Activated CD8-positive, alpha-beta T cell treated with anti-CD3 and anti-CD28 coated beads for 36 hours (primary cell): ENCODE results near the gene EIF1AD. TPM values are rescaled to one million over a fixed set of nuclear protein-coding genes. Genes with fewer than 3 reads are reported as not detected.

Source experiments
- ATAC-seq: fragments of 200-7000 bp; cut with Tn5 transposase; one replicate; pipeline ENCODE4 v1.10.0; 2021; ENCODE audit warnings: mild to moderate bottlenecking, moderate library complexity
- CTCF ChIA-PET: fragments of 350-600 bp; sonication (Branson Sonifier 250); formaldehyde crosslinking; loops from one replicate; lab custom pipeline; 2021; ENCODE audit warnings: antibody characterized with exemption; lab: Charles Lee
- POLR2A ChIA-PET: fragments of 350-600 bp; sonication (Branson Sonifier 250); formaldehyde crosslinking; loops from one replicate; lab custom pipeline; 2021; ENCODE audit warnings: antibody characterized with exemption; lab: Charles Lee
- DNase-seq: peaks from one replicate; pipeline ENCODE4 v3.0.0-alpha.2; 2020
- H3K27ac Mint-ChIP-seq: one replicate; pipeline ENCODE4 v1.8.0; 2021; ENCODE audit warnings: mild to moderate bottlenecking, mixed read lengths
- H3K27me3 Mint-ChIP-seq: one replicate; pipeline ENCODE4 v1.8.0; 2021; ENCODE audit warnings: mixed read lengths
- H3K36me3 Mint-ChIP-seq: one replicate; pipeline ENCODE4 v1.8.0; 2021; ENCODE audit warnings: low read depth, mixed read lengths
- H3K4me1 Mint-ChIP-seq: one replicate; pipeline ENCODE4 v1.8.0; 2021; ENCODE audit warnings: low read depth, mixed read lengths
- H3K4me3 Mint-ChIP-seq: one replicate; pipeline ENCODE4 v1.8.0; 2021; ENCODE audit warnings: mild to moderate bottlenecking, moderate library complexity, mixed read lengths
- H3K9me3 Mint-ChIP-seq: one replicate; pipeline ENCODE4 v1.8.0; 2021; ENCODE audit warnings: mixed read lengths
- CTCF ChIP-seq: fragments of 200-600 bp; IDR thresholded peaks from one replicate; pipeline ENCODE4 v1.8.0; 2022; ENCODE audit warnings: antibody characterized with exemption, mild to moderate bottlenecking
- intact Hi-C: fragments of 100-400 bp; cut with micrococcal nuclease; formaldehyde crosslinking; loops from one replicate; pipeline ENCODE4 v1.10.0; 2022
- total RNA-seq, 2 experiments: library from RNA; stranded (reverse); gene quantifications; one replicate each; pipeline ENCODE4 v1.2.3, GENCODE V29; 2021

EIF1AD gene
- total RNA-seq, 2 experiments from 2014 or later: 44.4 to 45.6 TPM

- TF ChIP-seq CTCF: no peak
- Mint-ChIP-seq H3K27ac (no peak overlapping the region), H3K4me3 (no peak overlapping the region), H3K4me1 (peaks cover 16% of the 10 kb centered on the region), H3K9me3 (no peaks in the 10 kb centered on the region), H3K27me3 (peaks cover 14% of the 10 kb centered on the region), H3K36me3 (no peaks in the 10 kb centered on the region)
- intact Hi-C loops: no loop called here
- ATAC-seq: no peak
- ChIA-PET CTCF (interaction anchor here (1.5 kb wide), 1 partner anchor 28 kb away, joined by 6 read pairs; no protein-coding TSS in a partner anchor), POLR2A (no interaction called here)
- no peak for DNase-seq
Observed at GRCh38 chr11:66016793-66017177, 14.8 kb upstream of the EIF1AD start.

DNA sequence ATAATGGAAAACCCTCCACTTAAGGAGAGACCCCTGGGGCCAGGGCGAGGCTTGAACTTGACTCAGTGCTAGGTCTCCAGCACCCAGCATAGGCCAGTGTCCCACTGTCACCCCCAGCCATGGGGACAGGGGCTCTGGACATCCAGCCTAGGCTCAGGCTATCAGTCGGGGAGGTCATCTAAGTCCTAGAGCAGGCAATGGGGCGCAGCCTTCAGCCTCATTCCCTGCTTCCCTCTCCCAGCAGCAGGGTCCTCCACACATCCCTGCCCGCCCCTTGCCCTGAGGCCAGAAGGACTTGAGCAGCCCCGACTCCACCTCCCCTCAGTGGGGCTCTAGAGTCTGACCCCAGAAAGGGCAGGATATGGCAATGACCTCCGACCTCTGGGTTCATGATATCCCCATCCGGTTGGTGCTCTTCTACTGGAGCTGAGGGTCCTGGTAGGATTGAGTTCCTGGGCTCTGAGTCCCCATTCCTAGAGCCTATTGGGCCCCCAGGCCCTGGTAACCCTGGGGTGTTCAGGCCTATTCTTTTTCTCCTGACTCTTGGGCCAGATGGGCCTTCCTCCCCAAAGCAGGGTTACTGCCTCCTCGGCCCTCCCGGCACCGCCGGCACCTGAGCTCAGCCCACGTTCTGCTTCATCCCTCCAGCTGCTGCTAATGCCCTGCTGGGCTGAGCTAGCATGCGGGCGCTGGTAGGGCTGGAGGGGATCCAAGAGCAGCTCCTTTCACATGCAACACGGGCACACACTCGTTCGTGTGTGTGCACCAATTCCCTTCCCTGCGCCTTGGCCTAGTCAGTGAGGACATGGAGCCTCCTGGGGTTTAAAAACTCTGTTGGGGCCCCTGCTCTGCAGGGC, 14.2 kb upstream of the EIF1AD start:
- no peaks in the 10 kb centered on the region for H3K9me3 Mint-ChIP-seq
- intact Hi-C loops: no loop called here
- no peak for TF ChIP-seq CTCF
- H3K27me3 Mint-ChIP-seq: peaks cover 17% of the 10 kb centered on the region
- no peaks in the 10 kb centered on the region for H3K36me3 Mint-ChIP-seq
- H3K4me1 Mint-ChIP-seq: peaks cover 17% of the 10 kb centered on the region
- no peak overlapping the region for H3K4me3 Mint-ChIP-seq
- DNase-seq: no peak
- ATAC-seq: no peak
- CTCF ChIA-PET: interaction anchor here (1.5 kb wide), 1 partner anchor 29 kb away, joined by 6 read pairs; no protein-coding TSS in a partner anchor
- no peak overlapping the region for H3K27ac Mint-ChIP-seq
- POLR2A ChIA-PET: interaction anchor here (0.6 kb wide), 1 partner anchor 356 kb away, joined by 3 read pairs; no protein-coding TSS in a partner anchor

GRCh38 chr11:66015454-66015881, 13.5 kb upstream of the EIF1AD start:
- Mint-ChIP-seq H3K36me3 (no peaks in the 10 kb centered on the region), H3K9me3 (no peaks in the 10 kb centered on the region), H3K4me3 (no peak overlapping the region), H3K4me1 (peaks cover 12% of the 10 kb centered on the region), H3K27me3 (peaks cover 17% of the 10 kb centered on the region), H3K27ac (no peak overlapping the region)
- POLR2A ChIA-PET: interaction anchor here (0.6 kb wide), 1 partner anchor 357 kb away, joined by 3 read pairs; no protein-coding TSS in a partner anchor
- intact Hi-C loops: no loop called here
- DNase-seq (no peak), ATAC-seq (no peak)
- CTCF ChIA-PET: interaction anchor here (1.5 kb wide), 1 partner anchor 29 kb away, joined by 6 read pairs; no protein-coding TSS in a partner anchor
- no peak for TF ChIP-seq CTCF

- Mint-ChIP-seq H3K36me3 (no peaks in the 10 kb centered on the region), H3K27me3 (peaks cover 17% of the 10 kb centered on the region), H3K9me3 (no peaks in the 10 kb centered on the region), H3K4me3 (no peak overlapping the region), H3K4me1 (peaks cover 9% of the 10 kb centered on the region), H3K27ac (no peak overlapping the region)
- DNase-seq: no peak
- POLR2A ChIA-PET: no interaction called here
- ATAC-seq: no peak
- no peak for TF ChIP-seq CTCF
- intact Hi-C loops: no loop called here
- CTCF ChIA-PET: interaction anchor here (1.5 to 5.9 kb wide), 2 partner anchors 30 to 31 kb away, joined by 6 to 38 read pairs; no protein-coding TSS in a partner anchor
Observed at GRCh38 chr11:66014804-66015453, 13.0 kb upstream of the EIF1AD start.
